Lower leg skin (tissue), 3 donors: ENCODE data around the gene R3HDM4.

ENCODE experiments used
- POLR2A ChIP-seq, 2 donors: fragments of 450-650 bp; IDR thresholded peaks; one replicate each; pipeline ENCODE4 v1.6.1; 2016 to 2017; ENCODE audit warnings: antibody characterized with exemption in 2 of 2, mild to moderate bottlenecking in 1 of 2, moderate library complexity in 1 of 2
- TF ChIP-seq, protein P1 (sequence below), 3 donors: fragments of 450-650 bp; IDR thresholded peaks; one replicate each; pipeline ENCODE4 v1.5.1; 2016; ENCODE audit warnings: antibody characterized with exemption in 3 of 3, mild to moderate bottlenecking in 3 of 3, moderate library complexity in 2 of 3

DNA sequence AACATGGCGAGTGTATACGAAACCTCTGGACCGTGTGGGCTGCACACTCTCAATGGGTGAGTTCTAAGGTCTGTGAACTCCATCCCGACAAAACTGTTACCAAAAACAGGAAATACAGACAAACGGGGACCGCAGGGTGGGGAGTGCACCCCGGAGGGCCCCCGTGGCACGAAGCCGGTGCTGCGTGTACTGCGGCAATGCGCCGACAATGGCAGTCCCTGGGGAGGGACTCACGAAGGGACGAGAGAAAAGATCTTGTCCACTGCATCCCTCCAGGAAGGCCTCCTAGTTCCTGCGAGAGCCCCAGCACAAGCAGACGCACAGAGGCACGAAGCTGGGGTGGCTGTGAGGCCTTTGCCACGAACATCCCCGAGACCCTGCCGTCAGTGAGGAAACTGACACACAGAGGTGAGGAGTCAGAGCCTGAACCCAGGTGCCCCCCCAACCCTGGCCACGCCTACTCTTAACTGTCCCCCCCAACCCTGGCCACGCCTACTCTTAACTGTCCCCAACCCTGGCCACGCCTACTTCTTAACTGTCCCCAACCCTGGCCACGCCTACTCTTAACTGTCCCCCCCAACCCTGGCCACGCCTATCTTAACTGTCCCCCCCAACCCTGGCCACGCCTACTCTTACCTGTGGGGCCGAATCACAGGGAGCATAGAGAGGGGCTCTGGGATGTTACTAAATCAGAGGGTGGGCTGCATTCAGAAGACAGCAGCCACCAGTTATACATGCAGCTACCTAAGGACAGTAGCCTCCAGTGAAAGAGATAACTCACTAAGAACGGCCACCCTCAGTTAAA lies 24.2 kb downstream of the R3HDM4 start:
- TF ChIP-seq, protein P1, sequence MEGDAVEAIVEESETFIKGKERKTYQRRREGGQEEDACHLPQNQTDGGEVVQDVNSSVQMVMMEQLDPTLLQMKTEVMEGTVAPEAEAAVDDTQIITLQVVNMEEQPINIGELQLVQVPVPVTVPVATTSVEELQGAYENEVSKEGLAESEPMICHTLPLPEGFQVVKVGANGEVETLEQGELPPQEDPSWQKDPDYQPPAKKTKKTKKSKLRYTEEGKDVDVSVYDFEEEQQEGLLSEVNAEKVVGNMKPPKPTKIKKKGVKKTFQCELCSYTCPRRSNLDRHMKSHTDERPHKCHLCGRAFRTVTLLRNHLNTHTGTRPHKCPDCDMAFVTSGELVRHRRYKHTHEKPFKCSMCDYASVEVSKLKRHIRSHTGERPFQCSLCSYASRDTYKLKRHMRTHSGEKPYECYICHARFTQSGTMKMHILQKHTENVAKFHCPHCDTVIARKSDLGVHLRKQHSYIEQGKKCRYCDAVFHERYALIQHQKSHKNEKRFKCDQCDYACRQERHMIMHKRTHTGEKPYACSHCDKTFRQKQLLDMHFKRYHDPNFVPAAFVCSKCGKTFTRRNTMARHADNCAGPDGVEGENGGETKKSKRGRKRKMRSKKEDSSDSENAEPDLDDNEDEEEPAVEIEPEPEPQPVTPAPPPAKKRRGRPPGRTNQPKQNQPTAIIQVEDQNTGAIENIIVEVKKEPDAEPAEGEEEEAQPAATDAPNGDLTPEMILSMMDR (IDR thresholded peaks at IDR 0.05), result no peak
- TF ChIP-seq POLR2A (IDR thresholded peaks at IDR 0.05), result no peak
